Hematopoietic multipotent progenitor cell treated with erythropoietin and hydrocortisone succinate and interleukin-3 and kit ligand, for 4 days (in vitro differentiated cells): ENCODE data around the gene CAMK1.

Experiments
- DNase-seq: peaks from one replicate; pipeline ENCODE4 v3.0.0-alpha.2; 2015

The CAMK1 gene

GRCh38 chr3:9770276-9770812, 597 bp upstream of the CAMK1 start:
- peak; percentile 25 for DNase-seq

- no peak for DNase-seq
Observed at GRCh38 chr3:9769012-9769411, 735 bp downstream of the CAMK1 start.

GRCh38 chr3:9768141-9768775, 1.5 kb downstream of the CAMK1 start:
- no peak for DNase-seq

GRCh38 chr3:9767418-9767817, 2.3 kb downstream of the CAMK1 start:
- DNase-seq: peak; percentile 65

GRCh38 chr3:9765865-9766264, 3.9 kb downstream of the CAMK1 start:
- no peak for DNase-seq

- no peak for DNase-seq
Observed at GRCh38 chr3:9762871-9763270, 6.9 kb downstream of the CAMK1 start.

- DNase-seq: no peak
Observed at GRCh38 chr3:9761919-9762318, 7.8 kb downstream of the CAMK1 start.

GRCh38 chr3:9760779-9761505, 8.8 kb downstream of the CAMK1 start:
- no peak for DNase-seq

- DNase-seq: no peak
Observed at GRCh38 chr3:9757427-9757826, 12.3 kb downstream of the CAMK1 start.

GRCh38 chr3:9754678-9755077, 15.1 kb downstream of the CAMK1 start:
- DNase-seq: no peak

- DNase-seq: peak; percentile 44
Observed at GRCh38 chr3:9750556-9751411, 19.0 kb downstream of the CAMK1 start.

- DNase-seq: peak; percentile 100
Observed at GRCh38 chr3:9749645-9750555, 19.8 kb downstream of the CAMK1 start, which contains the start of gene OGG1. Gene OGG1, plus strand, starts transcription at chr3:9749952. Its CDS starts 335 bp downstream, at chr3:9750287.

- no peak for DNase-seq
Observed at GRCh38 chr3:9749296-9749644, 20.5 kb downstream of the CAMK1 start.

- no peak for DNase-seq
Observed at GRCh38 chr3:9748031-9748430, 21.7 kb downstream of the CAMK1 start.

GRCh38 chr3:9747267-9747666, 22.5 kb downstream of the CAMK1 start:
- DNase-seq: no peak

GRCh38 chr3:9746330-9746729, 23.4 kb downstream of the CAMK1 start:
- no peak for DNase-seq

GRCh38 chr3:9745521-9745920, 24.2 kb downstream of the CAMK1 start:
- no peak for DNase-seq

- no peak for DNase-seq
Observed at GRCh38 chr3:9744162-9744561, 25.6 kb downstream of the CAMK1 start.

GRCh38 chr3:9743548-9743947, 26.2 kb downstream of the CAMK1 start:
- no peak for DNase-seq

GRCh38 chr3:9742560-9742959, 27.2 kb downstream of the CAMK1 start:
- no peak for DNase-seq

- no peak for DNase-seq
Observed at GRCh38 chr3:9739181-9739580, 30.6 kb downstream of the CAMK1 start.

GRCh38 chr3:9736831-9737230, 32.9 kb downstream of the CAMK1 start:
- DNase-seq: peak; percentile 11
